Transverse colon (tissue), 4 donors: Measurements from ENCODE around the gene NXPH3. TPM values are rescaled to one million over a fixed set of nuclear protein-coding genes. Genes with fewer than 3 reads are reported as not detected.

Experiments used
- DNase-seq: peaks from one replicate; pipeline ENCODE4 v3.0.0-alpha.2; 2019
- H3K27ac ChIP-seq, 4 donors: fragments of 200-600 bp; sonication (generic); 2 replicates each; pipeline ENCODE4 v1.5.1; 2016 to 2018; ENCODE audit warnings: inconsistent platforms in 4 of 4
- H3K27me3 ChIP-seq: fragments of 200-600 bp; sonication (generic); 2 replicates; pipeline ENCODE4 v1.5.1; 2017; ENCODE audit warnings: inconsistent platforms
- H3K36me3 ChIP-seq, 4 donors: fragments of 200-600 bp; sonication (generic); 2 replicates each; pipeline ENCODE4 v1.5.1; 2017 to 2019; ENCODE audit warnings: inconsistent platforms in 4 of 4
- H3K4me1 ChIP-seq, 4 donors: fragments of 200-600 bp; sonication (generic); 2 replicates each; pipeline ENCODE4 v1.5.1; 2017 to 2020; ENCODE audit warnings: inconsistent platforms in 4 of 4
- H3K4me3 ChIP-seq, 4 donors: fragments of 200-600 bp; sonication (generic); 1 replicate in 1 of 4; 2 replicates in 3 of 4; pipeline versions ENCODE4 v1.5.1 to v1.6.1; 2017 to 2019; ENCODE audit warnings: inconsistent platforms in 4 of 4
- H3K9me3 ChIP-seq, 2 donors: fragments of 200-600 bp; sonication (generic); 2 replicates each; pipeline ENCODE4 v1.5.1; 2017 to 2019; ENCODE audit warnings: inconsistent platforms in 2 of 2
- EP300 ChIP-seq: sonication (generic); formaldehyde crosslinking; IDR thresholded peaks from one replicate; pipeline ENCODE4 v1.6.1; 2017; ENCODE audit warnings: antibody characterized with exemption, low read depth
- POLR2A ChIP-seq: fragments of 450-650 bp; IDR thresholded peaks from one replicate; pipeline ENCODE4 v1.6.1; 2016; ENCODE audit warnings: antibody characterized with exemption, mild to moderate bottlenecking, moderate library complexity
- POLR2AphosphoS5 ChIP-seq, 3 donors: sonication (generic); formaldehyde crosslinking; IDR thresholded peaks; one replicate each; pipeline ENCODE4 v1.6.1; 2016; ENCODE audit warnings: antibody characterized with exemption in 3 of 3
- WGBS, 2 donors: methylation state at CpG; one replicate each; pipeline ENCODE4 v1.1.5; 2018; ENCODE audit warnings: low coverage in 1 of 2; 5-methylcytosine and 5-hydroxymethylcytosine counted together
- in situ Hi-C, 4 donors: fragments of 200-750 bp; cut with MboI; loops; one replicate each; pipeline versions ENCODE4 v1.15.0 to v1.15.1; 2017; ENCODE audit warnings: low sequenced_read_pairs in 3 of 4, low pct_ligation_motif_present in 1 of 4, low pct_unique_long_range_greater_than_20kb in 1 of 4
- intact Hi-C: fragments of 100-400 bp; cut with DNase I; formaldehyde crosslinking; loops from one replicate; pipeline ENCODE4 v1.15.1; 2023; ENCODE audit warnings: low total_unique reads
- total RNA-seq, 4 donors: library from RNA; depleted of rRNA; stranded (reverse); fragments of >200 nt; gene quantifications; one replicate each; pipeline ENCODE4 v1.1.0, GENCODE V29; 2016
- TF ChIP-seq, protein P1 (sequence below), 5 experiments: fragments of 200-600 bp in 3 of 5; fragments of 450-650 bp in 2 of 5; sonication (generic) in 3 of 5; IDR thresholded peaks; 1 replicate in 2 of 5; 2 replicates in 3 of 5; pipeline ENCODE4 v1.5.1; 2016 to 2017; ENCODE audit warnings: antibody characterized with exemption in 5 of 5, inconsistent platforms in 3 of 5, mild to moderate bottlenecking in 2 of 5, moderate library complexity in 1 of 5

NXPH3 gene
- total RNA-seq, 4 donors from 2014 or later, result 0.20 to 4.6 (median 2.6) TPM

DNA sequence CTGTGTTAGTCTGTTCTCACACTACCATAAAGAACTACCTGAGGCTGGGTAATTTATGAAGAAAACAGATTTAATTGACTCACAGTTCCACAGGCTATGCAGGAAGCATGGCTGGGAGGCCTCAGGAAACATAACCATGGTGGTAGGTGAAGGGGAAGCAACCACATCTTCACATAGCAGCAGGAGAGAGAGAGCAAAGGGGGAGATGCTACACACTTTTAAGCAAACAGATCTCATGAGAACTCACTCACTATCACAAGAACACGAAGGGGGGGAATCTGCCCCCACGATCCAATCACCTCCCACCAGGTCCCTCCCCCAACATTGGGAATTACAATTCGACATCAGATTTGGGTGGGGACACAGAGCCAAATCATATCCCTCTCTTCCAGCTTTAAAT lies 31.8 kb upstream of the NXPH3 start:
- no peaks in the 10 kb centered on the region for H3K4me1 ChIP-seq
- intact Hi-C loops, result no loop called here
- H3K36me3 ChIP-seq, result no peaks in the 10 kb centered on the region
- 82% methylated on average over 3 of the region's 3 CpGs; no CpG with 5 or more reads in 1 of the 2 donors for WGBS, 2 donors
- TF ChIP-seq POLR2A, result no peak
- TF ChIP-seq POLR2AphosphoS5 (IDR thresholded peaks at IDR 0.05), result no peak
- no peak for DNase-seq
- H3K27ac ChIP-seq, result no peak overlapping the region
- H3K9me3 ChIP-seq, result no peaks in the 10 kb centered on the region
- no peaks in the 10 kb centered on the region for H3K27me3 ChIP-seq
- in situ Hi-C loops, result no loop called here
- H3K4me3 ChIP-seq, result no peak overlapping the region

DNA sequence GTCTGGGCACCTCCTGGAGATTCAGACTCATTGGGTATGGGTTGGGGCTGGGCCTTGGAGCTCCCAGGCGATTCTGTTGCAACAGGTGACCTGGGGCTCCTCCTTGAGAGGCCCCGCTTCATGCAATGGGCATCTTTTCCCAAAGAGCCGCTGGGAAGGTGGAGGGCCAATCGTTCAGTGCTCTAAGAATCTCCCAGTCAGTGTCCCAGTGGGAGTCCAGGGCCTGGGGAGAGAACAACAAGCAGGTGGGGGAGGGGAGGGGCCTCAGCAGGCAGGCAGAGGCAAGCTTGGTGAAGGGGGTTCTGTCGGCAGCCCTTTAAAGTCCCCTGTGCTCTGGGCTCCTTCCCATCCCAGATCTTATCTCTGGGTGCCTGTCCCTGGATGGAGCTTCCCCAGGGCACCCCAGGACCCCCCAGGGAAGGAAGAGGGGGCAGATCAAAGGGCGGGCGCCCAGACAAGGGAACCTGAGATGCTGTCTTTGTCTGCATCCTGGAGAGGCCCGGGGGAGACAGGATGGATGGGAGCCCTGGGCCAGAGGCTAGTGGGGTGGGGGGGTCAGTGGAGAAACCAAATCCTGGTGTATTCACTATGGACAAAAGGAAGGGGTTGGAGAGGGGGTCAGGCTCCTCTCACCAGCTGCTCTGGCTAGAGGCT lies 30.5 kb upstream of the NXPH3 start:
- Histone ChIP-seq H3K27ac (no peak overlapping the region), H3K4me3 (no peak overlapping the region), H3K36me3 (no peaks in the 10 kb centered on the region), H3K27me3 (no peaks in the 10 kb centered on the region), H3K4me1 (no peaks in the 10 kb centered on the region), H3K9me3 (no peaks in the 10 kb centered on the region)
- DNase-seq, result no peak
- intact Hi-C loops, result no loop called here
- no peak for TF ChIP-seq POLR2A
- TF ChIP-seq POLR2AphosphoS5 (IDR thresholded peaks at IDR 0.05), result no peak
- TF ChIP-seq EP300, result no peak
- TF ChIP-seq, protein P1, sequence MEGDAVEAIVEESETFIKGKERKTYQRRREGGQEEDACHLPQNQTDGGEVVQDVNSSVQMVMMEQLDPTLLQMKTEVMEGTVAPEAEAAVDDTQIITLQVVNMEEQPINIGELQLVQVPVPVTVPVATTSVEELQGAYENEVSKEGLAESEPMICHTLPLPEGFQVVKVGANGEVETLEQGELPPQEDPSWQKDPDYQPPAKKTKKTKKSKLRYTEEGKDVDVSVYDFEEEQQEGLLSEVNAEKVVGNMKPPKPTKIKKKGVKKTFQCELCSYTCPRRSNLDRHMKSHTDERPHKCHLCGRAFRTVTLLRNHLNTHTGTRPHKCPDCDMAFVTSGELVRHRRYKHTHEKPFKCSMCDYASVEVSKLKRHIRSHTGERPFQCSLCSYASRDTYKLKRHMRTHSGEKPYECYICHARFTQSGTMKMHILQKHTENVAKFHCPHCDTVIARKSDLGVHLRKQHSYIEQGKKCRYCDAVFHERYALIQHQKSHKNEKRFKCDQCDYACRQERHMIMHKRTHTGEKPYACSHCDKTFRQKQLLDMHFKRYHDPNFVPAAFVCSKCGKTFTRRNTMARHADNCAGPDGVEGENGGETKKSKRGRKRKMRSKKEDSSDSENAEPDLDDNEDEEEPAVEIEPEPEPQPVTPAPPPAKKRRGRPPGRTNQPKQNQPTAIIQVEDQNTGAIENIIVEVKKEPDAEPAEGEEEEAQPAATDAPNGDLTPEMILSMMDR (IDR thresholded peaks at IDR 0.05), result no peak
- in situ Hi-C loops, result no loop called here
- 78% methylated on average over 8 of the region's 8 CpGs; no CpG with 5 or more reads in 1 of the 2 donors for WGBS, 2 donors

DNA sequence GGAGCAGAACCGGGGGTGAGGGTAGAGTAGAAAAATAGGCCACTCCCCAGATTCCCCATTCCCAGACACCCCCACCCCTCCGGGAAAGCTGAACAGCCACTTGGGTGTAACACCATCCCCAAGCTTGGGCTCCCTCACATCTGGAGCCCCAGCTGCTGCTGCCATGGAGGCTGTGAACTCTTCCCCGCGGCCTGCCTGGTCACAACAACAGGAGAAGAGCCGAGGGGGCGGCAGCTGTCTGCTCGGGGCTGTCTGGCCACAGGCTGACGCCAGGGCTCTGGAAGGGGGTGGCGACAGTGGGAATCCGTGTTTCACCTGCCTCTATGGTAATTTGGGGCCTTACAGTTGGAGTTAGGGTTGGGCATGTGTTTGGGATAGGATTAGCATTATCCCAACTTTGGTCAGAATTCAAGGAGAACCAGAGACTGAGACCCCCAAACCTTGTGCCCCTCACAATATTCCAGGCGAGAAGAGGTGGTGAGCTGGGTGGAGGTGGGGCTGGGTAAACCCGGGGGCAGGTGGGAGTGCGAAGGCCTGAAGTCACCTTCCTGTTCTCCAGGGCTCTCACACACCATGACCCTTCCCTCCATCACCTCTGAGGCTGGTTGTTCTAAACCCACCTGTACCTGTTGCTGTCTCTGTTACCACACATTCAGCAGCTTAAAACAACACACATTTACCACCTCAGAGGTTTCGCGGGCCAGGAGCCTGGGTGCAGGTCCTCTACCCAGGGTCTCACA lies 29.7 kb upstream of the NXPH3 start:
- intact Hi-C loops, result no loop called here
- H3K36me3 ChIP-seq, result no peaks in the 10 kb centered on the region
- no peak for TF ChIP-seq EP300
- TF ChIP-seq POLR2A, result no peak
- TF ChIP-seq, protein P1 (IDR thresholded peaks at IDR 0.05), result no peak
- no peak for TF ChIP-seq POLR2AphosphoS5 (IDR thresholded peaks at IDR 0.05)
- no peak overlapping the region for H3K4me3 ChIP-seq
- DNase-seq, result no peak
- no peaks in the 10 kb centered on the region for H3K4me1 ChIP-seq
- in situ Hi-C loops, result no loop called here
- H3K27ac ChIP-seq, result no peak overlapping the region
- no peaks in the 10 kb centered on the region for H3K9me3 ChIP-seq
- no peaks in the 10 kb centered on the region for H3K27me3 ChIP-seq
- 77% methylated on average over 14 of the region's 15 CpGs; no CpG with 5 or more reads in 1 of the 2 donors for WGBS, 2 donors

DNA sequence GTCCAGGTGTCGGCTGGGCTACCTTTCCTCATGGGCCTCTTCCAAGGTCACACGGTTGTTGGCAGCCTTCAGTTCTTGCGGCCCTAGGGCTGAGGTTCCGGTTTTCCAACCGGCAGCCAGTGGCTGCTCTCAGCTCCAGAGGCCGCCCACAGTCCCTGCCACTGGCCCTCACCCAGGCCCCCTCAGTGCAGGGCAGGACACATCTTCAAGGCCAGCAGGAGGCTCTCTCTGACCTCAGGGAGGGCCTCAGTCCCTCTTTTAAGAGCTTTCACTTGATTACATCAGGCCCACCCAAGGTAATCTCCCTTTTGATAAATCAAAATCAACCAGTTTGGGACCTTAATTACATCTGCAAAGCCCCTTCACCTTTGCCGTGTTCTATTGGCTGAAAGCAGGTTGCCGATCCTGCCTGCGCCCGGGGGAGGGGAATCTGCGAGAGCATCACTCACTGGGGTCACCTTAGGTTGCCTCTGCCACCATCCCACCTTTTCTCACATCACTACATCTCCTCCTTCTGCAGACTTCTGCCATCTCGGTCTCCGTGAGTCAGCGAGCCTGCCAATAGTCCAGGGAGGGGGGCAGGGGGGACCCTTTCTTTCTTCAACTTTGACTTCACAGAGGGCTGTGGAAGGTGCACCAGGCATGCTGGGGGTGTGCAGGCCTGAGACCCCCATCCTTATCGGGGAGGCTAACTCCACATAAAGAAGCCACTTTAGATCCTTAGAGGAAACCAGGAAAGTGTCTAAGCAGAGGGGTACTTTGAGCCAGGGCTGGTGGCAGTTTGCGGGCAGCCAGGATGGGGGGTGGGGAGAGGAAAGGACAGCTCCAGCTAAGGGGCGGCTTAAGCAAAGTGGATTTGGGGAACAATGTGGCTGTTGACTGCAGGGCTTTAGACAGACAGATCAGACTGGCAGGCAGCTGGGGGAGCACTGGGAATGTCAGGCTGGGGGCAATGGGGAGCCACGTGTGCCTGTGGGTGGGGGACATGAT lies 28.8 kb upstream of the NXPH3 start:
- no peaks in the 10 kb centered on the region for H3K36me3 ChIP-seq
- DNase-seq, result no peak
- no peaks in the 10 kb centered on the region for H3K27me3 ChIP-seq
- no peaks in the 10 kb centered on the region for H3K4me1 ChIP-seq
- H3K27ac ChIP-seq, result no peak overlapping the region
- no peak for TF ChIP-seq POLR2AphosphoS5 (IDR thresholded peaks at IDR 0.05)
- TF ChIP-seq POLR2A, result no peak
- TF ChIP-seq EP300, result no peak
- TF ChIP-seq, protein P1 (IDR thresholded peaks at IDR 0.05), result no peak
- intact Hi-C loops, result no loop called here
- no peaks in the 10 kb centered on the region for H3K9me3 ChIP-seq
- no peak overlapping the region for H3K4me3 ChIP-seq
- in situ Hi-C loops, result no loop called here
- 86 to 89% methylated on average over 5 to 18 of the region's 18 CpGs for WGBS, 2 donors
